Astrocyte (in vitro differentiated cells and primary cell): Measurements from ENCODE around the gene AFM.

ENCODE experiments used
- EZH2 ChIP-seq: IDR thresholded peaks from 2 replicates; pipeline ENCODE4 v1.6.1; 2012; ENCODE audit warnings: mild to moderate bottlenecking, low read length, inconsistent platforms; ENCODE audit not compliant: insufficient read depth
- TF ChIP-seq, protein P1 (sequence below): IDR thresholded peaks from 2 replicates; pipeline ENCODE4 v1.5.1; 2011; ENCODE audit warnings: low read depth, mild to moderate bottlenecking, inconsistent platforms, low read length, moderate library complexity; ENCODE audit not compliant: insufficient read depth

DNA sequence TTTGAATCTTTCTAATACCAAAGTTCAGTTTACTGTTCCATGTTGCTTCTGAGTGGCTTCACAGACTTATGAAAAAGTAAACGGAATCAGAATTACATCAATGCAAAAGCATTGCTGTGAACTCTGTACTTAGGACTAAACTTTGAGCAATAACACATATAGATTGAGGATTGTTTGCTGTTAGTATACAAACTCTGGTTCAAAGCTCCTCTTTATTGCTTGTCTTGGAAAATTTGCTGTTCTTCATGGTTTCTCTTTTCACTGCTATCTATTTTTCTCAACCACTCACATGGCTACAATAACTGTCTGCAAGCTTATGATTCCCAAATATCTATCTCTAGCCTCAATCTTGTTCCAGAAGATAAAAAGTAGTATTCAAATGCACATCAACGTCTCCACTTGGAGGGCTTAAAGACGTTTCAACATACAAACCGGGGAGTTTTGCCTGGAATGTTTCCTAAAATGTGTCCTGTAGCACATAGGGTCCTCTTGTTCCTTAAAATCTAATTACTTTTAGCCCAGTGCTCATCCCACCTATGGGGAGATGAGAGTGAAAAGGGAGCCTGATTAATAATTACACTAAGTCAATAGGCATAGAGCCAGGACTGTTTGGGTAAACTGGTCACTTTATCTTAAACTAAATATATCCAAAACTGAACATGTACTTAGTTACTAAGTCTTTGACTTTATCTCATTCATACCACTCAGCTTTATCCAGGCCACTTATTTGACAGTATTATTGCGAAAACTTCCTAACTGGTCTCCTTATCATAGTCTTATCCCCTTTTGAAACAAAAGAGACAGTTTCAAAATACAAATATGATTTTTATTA is 49.2 kb upstream of the AFM start:
- TF ChIP-seq, protein P1, sequence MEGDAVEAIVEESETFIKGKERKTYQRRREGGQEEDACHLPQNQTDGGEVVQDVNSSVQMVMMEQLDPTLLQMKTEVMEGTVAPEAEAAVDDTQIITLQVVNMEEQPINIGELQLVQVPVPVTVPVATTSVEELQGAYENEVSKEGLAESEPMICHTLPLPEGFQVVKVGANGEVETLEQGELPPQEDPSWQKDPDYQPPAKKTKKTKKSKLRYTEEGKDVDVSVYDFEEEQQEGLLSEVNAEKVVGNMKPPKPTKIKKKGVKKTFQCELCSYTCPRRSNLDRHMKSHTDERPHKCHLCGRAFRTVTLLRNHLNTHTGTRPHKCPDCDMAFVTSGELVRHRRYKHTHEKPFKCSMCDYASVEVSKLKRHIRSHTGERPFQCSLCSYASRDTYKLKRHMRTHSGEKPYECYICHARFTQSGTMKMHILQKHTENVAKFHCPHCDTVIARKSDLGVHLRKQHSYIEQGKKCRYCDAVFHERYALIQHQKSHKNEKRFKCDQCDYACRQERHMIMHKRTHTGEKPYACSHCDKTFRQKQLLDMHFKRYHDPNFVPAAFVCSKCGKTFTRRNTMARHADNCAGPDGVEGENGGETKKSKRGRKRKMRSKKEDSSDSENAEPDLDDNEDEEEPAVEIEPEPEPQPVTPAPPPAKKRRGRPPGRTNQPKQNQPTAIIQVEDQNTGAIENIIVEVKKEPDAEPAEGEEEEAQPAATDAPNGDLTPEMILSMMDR: no peak
- no peak for TF ChIP-seq EZH2
